IMR-90 (cell line): ENCODE results near the gene DBP. TPM values are rescaled to one million over a fixed set of nuclear protein-coding genes. Genes with fewer than 3 reads are reported as not detected.
A peak's percentile ranks its signal among the peaks of the same experiment; 100 is the strongest.

Experiments
- ATAC-seq: fragments of 200-7000 bp; cut with Tn5 transposase; 2 replicates; pipeline ENCODE4 v1.9.1; 2020; ENCODE audit warnings: low read depth, mild to moderate bottlenecking, moderate library complexity
- BruUV-seq: library from RNA; stranded (reverse); fragments of 400-500 nt; replicated peaks from 2 replicates; lab custom pipeline; 2021; lab: Mats Ljungman, UMichigan
- CTCF ChIA-PET: fragments of 300-600 bp; formaldehyde crosslinking; extraction: SDS; loops from one replicate; lab custom pipeline; 2021; ENCODE audit warnings: antibody characterized with exemption; lab: Yijun Ruan, JAX
- POLR2A ChIA-PET: fragments of 300-600 bp; sonication (Branson Sonifier 250); formaldehyde crosslinking; loops from one replicate; lab custom pipeline; 2022; ENCODE audit warnings: antibody characterized with exemption; ENCODE audit not compliant: unreplicated experiment; lab: Charles Lee
- DNase-seq: peaks from one replicate; pipeline ENCODE4 v3.0.0; 2013
- H2AFZ ChIP-seq: replicated peaks from 2 replicates; pipeline ENCODE3; 2013; ENCODE audit warnings: low read length, mild to moderate bottlenecking; ENCODE audit not compliant: poor library complexity
- H2AK5ac ChIP-seq: 2 replicates; pipeline ENCODE4 v1.6.1; 2013; ENCODE audit warnings: low read depth, low read length, inconsistent platforms
- H2AK9ac ChIP-seq: replicated peaks from 2 replicates; pipeline ENCODE3; 2013; ENCODE audit warnings: mild to moderate bottlenecking, low read depth, low read length, moderate library complexity; ENCODE audit not compliant: poor library complexity
- H2BK120ac ChIP-seq: 2 replicates; pipeline ENCODE4 v1.6.1; 2013; ENCODE audit warnings: low read depth, low read length, inconsistent platforms
- H2BK15ac ChIP-seq: 3 replicates; pipeline ENCODE4 v1.6.1; 2013; ENCODE audit warnings: low read depth, low read length, inconsistent platforms
- H2BK20ac ChIP-seq: 2 replicates; pipeline ENCODE4 v1.6.1; 2013; ENCODE audit warnings: low read depth, mild to moderate bottlenecking, inconsistent platforms, low read length, moderate library complexity
- H2BK5ac ChIP-seq: 2 replicates; pipeline ENCODE4 v1.6.1; 2013; ENCODE audit warnings: mild to moderate bottlenecking, low read depth, low read length, inconsistent platforms; ENCODE audit not compliant: poor library complexity, severe bottlenecking
- H3K14ac ChIP-seq: replicated peaks from 2 replicates; pipeline ENCODE4 v1.6.1; 2013; ENCODE audit warnings: low read depth, low read length, inconsistent platforms
- H3K18ac ChIP-seq: 2 replicates; pipeline ENCODE4 v1.6.1; 2013; ENCODE audit warnings: low read depth, low read length, control low read depth
- H3K23ac ChIP-seq: 2 replicates; pipeline ENCODE4 v1.6.1; 2013; ENCODE audit warnings: low read depth, low read length, inconsistent platforms
- H3K27ac ChIP-seq: 2 replicates; pipeline ENCODE4 v1.5.1; 2013; ENCODE audit warnings: mild to moderate bottlenecking, control low read depth, low read length; ENCODE audit not compliant: insufficient read depth
- H3K27me3 ChIP-seq: 2 replicates; pipeline ENCODE4 v1.6.1; 2013; ENCODE audit warnings: low read length; ENCODE audit not compliant: control insufficient read depth, insufficient read depth
- H3K36me3 ChIP-seq: 2 replicates; pipeline ENCODE4 v1.6.1; 2013; ENCODE audit warnings: low read length, mixed read lengths; ENCODE audit not compliant: control insufficient read depth, insufficient read depth
- H3K4ac ChIP-seq: 2 replicates; pipeline ENCODE4 v1.6.1; 2013; ENCODE audit warnings: low read depth, low read length, inconsistent platforms
- H3K4me1 ChIP-seq: 2 replicates; pipeline ENCODE4 v1.6.1; 2013; ENCODE audit warnings: low read length, mixed read lengths; ENCODE audit not compliant: control insufficient read depth, insufficient read depth
- H3K4me2 ChIP-seq: 2 replicates; pipeline ENCODE4 v1.6.1; 2013; ENCODE audit warnings: low read depth, mild to moderate bottlenecking, control low read depth, low read length, moderate library complexity
- H3K4me3 ChIP-seq: 2 replicates; pipeline ENCODE4 v1.5.1; 2013; ENCODE audit warnings: low read depth, mild to moderate bottlenecking, control low read depth, low read length, moderate library complexity; ENCODE audit not compliant: insufficient read depth
- H3K56ac ChIP-seq: 2 replicates; pipeline ENCODE4 v1.6.1; 2013; ENCODE audit warnings: low read length, inconsistent platforms; ENCODE audit not compliant: insufficient read depth; ENCODE audit errors: extremely low read depth
- H3K79me1 ChIP-seq, 2 experiments: 2 replicates each; pipeline ENCODE4 v1.6.1; 2013; ENCODE audit warnings: low read length in 2 of 2, inconsistent platforms in 1 of 2, low read depth in 1 of 2
- H3K9ac ChIP-seq: 2 replicates; pipeline ENCODE4 v1.6.1; 2013; ENCODE audit warnings: low read depth, low read length, control low read depth
- H3K9me1 ChIP-seq: 2 replicates; pipeline ENCODE4 v1.6.1; 2013; ENCODE audit warnings: low read length, inconsistent platforms; ENCODE audit not compliant: insufficient read depth
- H3K9me3 ChIP-seq: 2 replicates; pipeline ENCODE4 v1.6.1; 2013; ENCODE audit warnings: low read length; ENCODE audit not compliant: control insufficient read depth, insufficient read depth
- H4K20me1 ChIP-seq: 2 replicates; pipeline ENCODE4 v1.6.1; 2013; ENCODE audit warnings: low read length, inconsistent platforms; ENCODE audit not compliant: insufficient read depth
- H4K5ac ChIP-seq: 2 replicates; pipeline ENCODE4 v1.6.1; 2013; ENCODE audit warnings: mild to moderate bottlenecking, low read depth, low read length, control low read depth
- H4K8ac ChIP-seq, 2 experiments: 2 replicates each; pipeline ENCODE4 v1.6.1; 2013; ENCODE audit warnings: low read depth in 2 of 2, low read length in 2 of 2, control low read depth in 1 of 2, inconsistent platforms in 1 of 2
- H4K91ac ChIP-seq: 2 replicates; pipeline ENCODE4 v1.6.1; 2013; ENCODE audit warnings: low read depth, low read length, inconsistent platforms; ENCODE audit not compliant: insufficient read depth
- BHLHE40 ChIP-seq: fragments of 150-350 bp; IDR thresholded peaks from 2 replicates; pipeline ENCODE4 v1.6.1; 2016; ENCODE audit warnings: mild to moderate bottlenecking, low read depth, low read length
- CEBPB ChIP-seq: IDR thresholded peaks from 2 replicates; pipeline ENCODE4 v1.6.1; 2012; ENCODE audit warnings: low read depth, low read length, improper control_type of control experiment
- CHD1 ChIP-seq: IDR thresholded peaks from 2 replicates; pipeline ENCODE4 v1.6.1; 2012; ENCODE audit warnings: low read depth, low read length, improper control_type of control experiment
- CTCF ChIP-seq: conservative IDR thresholded peaks from 2 replicates; pipeline ENCODE4 v1.5.1; 2012; ENCODE audit warnings: mild to moderate bottlenecking, low read depth, low read length, improper control_type of control experiment
- FOS ChIP-seq: fragments of 150-350 bp; IDR thresholded peaks from 2 replicates; pipeline ENCODE4 v1.6.1; 2016; ENCODE audit warnings: low read depth, low read length
- MAFK ChIP-seq: IDR thresholded peaks from 2 replicates; pipeline ENCODE4 v1.6.1; 2012; ENCODE audit warnings: low read depth, low read length, improper control_type of control experiment
- MAZ ChIP-seq: IDR thresholded peaks from 2 replicates; pipeline ENCODE4 v1.6.1; 2012; ENCODE audit warnings: low read depth, mild to moderate bottlenecking, low read length, improper control_type of control experiment, moderate library complexity, borderline replicate concordance
- MXI1 ChIP-seq: IDR thresholded peaks from 2 replicates; pipeline ENCODE4 v1.6.1; 2012; ENCODE audit warnings: low read depth, mild to moderate bottlenecking, low read length, moderate library complexity, borderline replicate concordance
- NFE2L2 ChIP-seq: fragments of 150-350 bp; IDR thresholded peaks from 2 replicates; pipeline ENCODE4 v1.6.1; 2016; ENCODE audit warnings: low read depth, mild to moderate bottlenecking, low read length
- POLR2A ChIP-seq: IDR thresholded peaks from 2 replicates; pipeline ENCODE4 v1.6.1; 2012; ENCODE audit warnings: mild to moderate bottlenecking, low read depth, low read length
- RAD21 ChIP-seq: IDR thresholded peaks from 2 replicates; pipeline ENCODE4 v1.6.1; 2012; ENCODE audit warnings: low read length, improper control_type of control experiment
- RCOR1 ChIP-seq: IDR thresholded peaks from 2 replicates; pipeline ENCODE4 v1.6.1; 2012; ENCODE audit warnings: mild to moderate bottlenecking, low read length, improper control_type of control experiment; ENCODE audit not compliant: insufficient replicate concordance
- RFX5 ChIP-seq: IDR thresholded peaks from 2 replicates; pipeline ENCODE4 v1.8.0; 2012; ENCODE audit warnings: low read depth, mild to moderate bottlenecking, low read length, moderate library complexity
- SMC3 ChIP-seq: fragments of 150-350 bp; IDR thresholded peaks from 2 replicates; pipeline ENCODE4 v1.6.1; 2016; ENCODE audit warnings: low read depth, mild to moderate bottlenecking, antibody characterized with exemption, low read length, moderate library complexity
- WGBS, 2 experiments: methylation state at CpG; one replicate each; pipeline versions ENCODE4 v1.1.5 to v1.1.7; 2013; ENCODE audit warnings: missing lambda C conversion rate in 2 of 2; ENCODE audit not compliant: insufficient read length in 1 of 2; ENCODE audit errors: extremely low coverage in 2 of 2; 5-methylcytosine and 5-hydroxymethylcytosine counted together
- dilution Hi-C: fragments of 300-500 bp; cut with HindIII; formaldehyde crosslinking; loops from one replicate; pipeline ENCODE4 v1.14.3; 2018; ENCODE audit warnings: low sequenced_read_pairs; ENCODE audit not compliant: unreplicated experiment
- in situ Hi-C: fragments of 300-500 bp; cut with MboI; formaldehyde crosslinking; loops from 3 replicates; pipeline ENCODE4 v1.14.3; 2019; ENCODE audit warnings: low sequenced_read_pairs, inconsistent platforms, mixed read lengths
- intact Hi-C: fragments of 100-400 bp; cut with micrococcal nuclease; formaldehyde crosslinking; loops from 2 replicates; pipeline ENCODE4 v1.10.0; 2022
- polyA plus RNA-seq, 3 experiments: library from polyadenylated mRNA; depleted of rRNA; stranded (reverse); fragments of >200 nt; gene quantifications; 2 replicates each; pipeline ENCODE4 v1.2.3, GENCODE V29; 2012; ENCODE audit warnings: low replicate concordance in 1 of 3
- total RNA-seq: library from RNA; depleted of rRNA; stranded (reverse); fragments of >200 nt; gene quantifications from 2 replicates; pipeline ENCODE4 v1.2.3, GENCODE V29; 2012
- TF ChIP-seq, protein P1 (sequence below): fragments of 150-350 bp; IDR thresholded peaks from 2 replicates; pipeline ENCODE4 v1.6.1; 2016; ENCODE audit warnings: low read depth, mild to moderate bottlenecking, low read length, moderate library complexity, borderline replicate concordance
- TF ChIP-seq, protein P2 (sequence below): fragments of 150-350 bp; IDR thresholded peaks from 2 replicates; pipeline ENCODE4 v1.6.1; 2017; ENCODE audit warnings: mild to moderate bottlenecking, antibody characterized with exemption, low read length, low read depth

DBP gene
- total and polyA plus RNA-seq, 2 of the 4 experiments (the other 2 are of a cell fraction): 3.0 to 3.6 TPM

GRCh38 chr19:48683349-48683748, 46.2 kb upstream of the DBP start:
- H3K4me2 ChIP-seq: no peak overlapping the region
- no peak overlapping the region for H3K18ac ChIP-seq
- DNase-seq: peak; percentile 19
- H4K5ac ChIP-seq: no peak overlapping the region
- H2BK20ac ChIP-seq: no peak overlapping the region
- H2BK5ac ChIP-seq: no peak overlapping the region
- no peak overlapping the region for H3K23ac ChIP-seq
- no peak overlapping the region for H4K91ac ChIP-seq
- no peak overlapping the region for H2AK5ac ChIP-seq
- H4K8ac ChIP-seq: peak overlapping the region in 1 of 2 experiments; percentile 63; a peak in 1 of 4 replicates
- no peak overlapping the region for H3K56ac ChIP-seq
- H3K36me3 ChIP-seq: no peaks in the 10 kb centered on the region
- TF ChIP-seq MAFK (no peak), FOS (no peak), SMC3 (no peak), MAZ (no peak), CEBPB (no peak), NFE2L2 (no peak), RCOR1 (no peak), CTCF (no peak), RFX5 (no peak), MXI1 (no peak), CHD1 (no peak), RAD21 (no peak), BHLHE40 (no peak), POLR2A (no peak)
- TF ChIP-seq, protein P1, sequence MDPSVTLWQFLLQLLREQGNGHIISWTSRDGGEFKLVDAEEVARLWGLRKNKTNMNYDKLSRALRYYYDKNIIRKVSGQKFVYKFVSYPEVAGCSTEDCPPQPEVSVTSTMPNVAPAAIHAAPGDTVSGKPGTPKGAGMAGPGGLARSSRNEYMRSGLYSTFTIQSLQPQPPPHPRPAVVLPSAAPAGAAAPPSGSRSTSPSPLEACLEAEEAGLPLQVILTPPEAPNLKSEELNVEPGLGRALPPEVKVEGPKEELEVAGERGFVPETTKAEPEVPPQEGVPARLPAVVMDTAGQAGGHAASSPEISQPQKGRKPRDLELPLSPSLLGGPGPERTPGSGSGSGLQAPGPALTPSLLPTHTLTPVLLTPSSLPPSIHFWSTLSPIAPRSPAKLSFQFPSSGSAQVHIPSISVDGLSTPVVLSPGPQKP: no peak
- TF ChIP-seq, protein P2, sequence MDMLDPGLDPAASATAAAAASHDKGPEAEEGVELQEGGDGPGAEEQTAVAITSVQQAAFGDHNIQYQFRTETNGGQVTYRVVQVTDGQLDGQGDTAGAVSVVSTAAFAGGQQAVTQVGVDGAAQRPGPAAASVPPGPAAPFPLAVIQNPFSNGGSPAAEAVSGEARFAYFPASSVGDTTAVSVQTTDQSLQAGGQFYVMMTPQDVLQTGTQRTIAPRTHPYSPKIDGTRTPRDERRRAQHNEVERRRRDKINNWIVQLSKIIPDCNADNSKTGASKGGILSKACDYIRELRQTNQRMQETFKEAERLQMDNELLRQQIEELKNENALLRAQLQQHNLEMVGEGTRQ: no peak
- H3K79me1 ChIP-seq: no peaks in the 10 kb centered on the region
- no peak overlapping the region for H2BK15ac ChIP-seq
- no peak overlapping the region for H2BK120ac ChIP-seq
- peaks cover 6% of the 10 kb centered on the region; the same call in 1 of the 2 replicates for H4K20me1 ChIP-seq
- H3K9ac ChIP-seq: no peak overlapping the region
- no peak overlapping the region for H3K4ac ChIP-seq
- CTCF ChIA-PET: no interaction called here
- no peak overlapping the region for H3K4me3 ChIP-seq
- BruUV-seq: no TSS peak
- H3K27me3 ChIP-seq: peaks cover 8% of the 10 kb centered on the region
- H3K14ac ChIP-seq: no peak overlapping the region; the same call in 1 of the 2 replicates
- peaks cover 7% of the 10 kb centered on the region for H3K9me1 ChIP-seq
- H3K27ac ChIP-seq: no peak overlapping the region
- in situ Hi-C loops: no loop called here
- H3K9me3 ChIP-seq: no peaks in the 10 kb centered on the region
- POLR2A ChIA-PET: no interaction called here
- H2AFZ ChIP-seq: peak overlapping the region; percentile 74
- dilution Hi-C loops: no loop called here
- intact Hi-C loops: no loop called here
- no peak overlapping the region for H2AK9ac ChIP-seq
- no peak for ATAC-seq
- 47% methylated on average over 4 of the region's 11 CpGs; no CpG with 5 or more reads in 1 of the 2 experiments for WGBS, 2 experiments
- peaks cover 3% of the 10 kb centered on the region; the same call in 1 of the 2 replicates for H3K4me1 ChIP-seq
